Measurements from ENCODE around the gene PLXDC2. TPM values are rescaled to one million over a fixed set of nuclear protein-coding genes. Genes with fewer than 3 reads are reported as not detected.

Gene PLXDC2
- total RNA-seq, 1 experiment from 2014 or later = 0.21 TPM

- BruUV-seq (replicated peaks) = no TSS peak
- in situ Hi-C loops (cut with HindIII; ENCODE audit: low pct_unique_long_range_greater_than_20kb, low sequenced_read_pairs) = no loop called here
- Histone ChIP-seq H3K4me1 (ENCODE audit: control insufficient read depth, insufficient read depth, low read length) (no peaks in the 10 kb centered on the region), H3K36me3 (ENCODE audit: control insufficient read depth, insufficient read depth, low read length) (no peaks in the 10 kb centered on the region), H3K4me3 (ENCODE audit: low read depth in 2 of 2, low read length in 2 of 2) (no peak overlapping the region), H3K9me3 (ENCODE audit: control insufficient read depth, insufficient read depth, low read depth, low read length) (no peaks in the 10 kb centered on the region), H3K27me3 (ENCODE audit: control insufficient read depth, insufficient read depth, low read length) (no peaks in the 10 kb centered on the region), H3K27ac (ENCODE audit: low read length) (no peak overlapping the region)
- POLR2A ChIA-PET = no interaction called here
- no peak for TF ChIP-seq TCF7L2 (IDR thresholded peaks at IDR 0.05; ENCODE audit: low read depth, low read length)
- TF ChIP-seq CTCF (IDR thresholded peaks at IDR 0.05) = no peak
- CTCF ChIA-PET = no interaction called here
- DNase-seq (ENCODE audit: low read depth, low spot score) (no peak), ATAC-seq (no peak)
- intact Hi-C loops (cut with micrococcal nuclease; ENCODE audit: unreplicated experiment) = no loop called here
Measured at GRCh38 chr10:20029523-20029922, 213.3 kb downstream of the PLXDC2 start.

- Histone ChIP-seq H3K36me3 (ENCODE audit: control insufficient read depth, insufficient read depth, low read length) (no peaks in the 10 kb centered on the region), H3K27me3 (ENCODE audit: control insufficient read depth, insufficient read depth, low read length) (no peaks in the 10 kb centered on the region), H3K4me3 (ENCODE audit: low read depth in 2 of 2, low read length in 2 of 2) (no peak overlapping the region), H3K4me1 (ENCODE audit: control insufficient read depth, insufficient read depth, low read length) (no peaks in the 10 kb centered on the region), H3K9me3 (ENCODE audit: control insufficient read depth, insufficient read depth, low read depth, low read length) (no peaks in the 10 kb centered on the region), H3K27ac (ENCODE audit: low read length) (no peak overlapping the region)
- no peak for DNase-seq (ENCODE audit: low read depth, low spot score)
- ChIA-PET CTCF (no interaction called here), POLR2A (no interaction called here)
- ATAC-seq = no peak
- no TSS peak for BruUV-seq (replicated peaks)
- in situ Hi-C loops (cut with HindIII; ENCODE audit: low pct_unique_long_range_greater_than_20kb, low sequenced_read_pairs) = no loop called here
- no peak for TF ChIP-seq CTCF (IDR thresholded peaks at IDR 0.05)
- TF ChIP-seq POLR2AphosphoS5 (IDR thresholded peaks at IDR 0.05; ENCODE audit: low read depth, low read length) = no peak
- no peak for TF ChIP-seq TCF7L2 (IDR thresholded peaks at IDR 0.05; ENCODE audit: low read depth, low read length)
- no peak for TF ChIP-seq SIN3A (IDR thresholded peaks at IDR 0.05; ENCODE audit: borderline replicate concordance, insufficient read depth, low read depth, low read length)
- no peak for TF ChIP-seq REST (IDR thresholded peaks at IDR 0.05; ENCODE audit: insufficient read depth in 1 of 2, low read depth in 2 of 2, low read length in 1 of 2)
- intact Hi-C loops (cut with micrococcal nuclease; ENCODE audit: unreplicated experiment) = no loop called here
Measured at GRCh38 chr10:20033476-20033875, 217.2 kb downstream of the PLXDC2 start.

GRCh38 chr10:20034732-20035131, 218.5 kb downstream of the PLXDC2 start:
- H3K36me3 ChIP-seq (ENCODE audit: control insufficient read depth, insufficient read depth, low read length) = no peaks in the 10 kb centered on the region
- no peaks in the 10 kb centered on the region for H3K9me3 ChIP-seq (ENCODE audit: control insufficient read depth, insufficient read depth, low read depth, low read length)
- in situ Hi-C loops (cut with HindIII; ENCODE audit: low pct_unique_long_range_greater_than_20kb, low sequenced_read_pairs) = no loop called here
- ChIA-PET CTCF (no interaction called here), POLR2A (no interaction called here)
- no TSS peak for BruUV-seq (replicated peaks)
- intact Hi-C loops (cut with micrococcal nuclease; ENCODE audit: unreplicated experiment) = no loop called here
- no peaks in the 10 kb centered on the region for H3K27me3 ChIP-seq (ENCODE audit: control insufficient read depth, insufficient read depth, low read length)
- ATAC-seq (no peak), DNase-seq (ENCODE audit: low read depth, low spot score) (no peak)
- TF ChIP-seq REST (IDR thresholded peaks at IDR 0.05; ENCODE audit: insufficient read depth in 1 of 2, low read depth in 2 of 2, low read length in 1 of 2) = no peak
- no peak for TF ChIP-seq SIN3A (IDR thresholded peaks at IDR 0.05; ENCODE audit: borderline replicate concordance, insufficient read depth, low read depth, low read length)
- no peak for TF ChIP-seq POLR2AphosphoS5 (IDR thresholded peaks at IDR 0.05; ENCODE audit: low read depth, low read length)
- TF ChIP-seq TCF7L2 (IDR thresholded peaks at IDR 0.05; ENCODE audit: low read depth, low read length) = no peak
- no peak for TF ChIP-seq CTCF (IDR thresholded peaks at IDR 0.05)
- no peak overlapping the region for H3K4me3 ChIP-seq (ENCODE audit: low read depth in 2 of 2, low read length in 2 of 2)
- H3K4me1 ChIP-seq (ENCODE audit: control insufficient read depth, insufficient read depth, low read length) = no peaks in the 10 kb centered on the region
- no peak overlapping the region for H3K27ac ChIP-seq (ENCODE audit: low read length)

Measured in Panc1 (cell line).